ENCODE measurements around the gene CCDC15.

DNA sequence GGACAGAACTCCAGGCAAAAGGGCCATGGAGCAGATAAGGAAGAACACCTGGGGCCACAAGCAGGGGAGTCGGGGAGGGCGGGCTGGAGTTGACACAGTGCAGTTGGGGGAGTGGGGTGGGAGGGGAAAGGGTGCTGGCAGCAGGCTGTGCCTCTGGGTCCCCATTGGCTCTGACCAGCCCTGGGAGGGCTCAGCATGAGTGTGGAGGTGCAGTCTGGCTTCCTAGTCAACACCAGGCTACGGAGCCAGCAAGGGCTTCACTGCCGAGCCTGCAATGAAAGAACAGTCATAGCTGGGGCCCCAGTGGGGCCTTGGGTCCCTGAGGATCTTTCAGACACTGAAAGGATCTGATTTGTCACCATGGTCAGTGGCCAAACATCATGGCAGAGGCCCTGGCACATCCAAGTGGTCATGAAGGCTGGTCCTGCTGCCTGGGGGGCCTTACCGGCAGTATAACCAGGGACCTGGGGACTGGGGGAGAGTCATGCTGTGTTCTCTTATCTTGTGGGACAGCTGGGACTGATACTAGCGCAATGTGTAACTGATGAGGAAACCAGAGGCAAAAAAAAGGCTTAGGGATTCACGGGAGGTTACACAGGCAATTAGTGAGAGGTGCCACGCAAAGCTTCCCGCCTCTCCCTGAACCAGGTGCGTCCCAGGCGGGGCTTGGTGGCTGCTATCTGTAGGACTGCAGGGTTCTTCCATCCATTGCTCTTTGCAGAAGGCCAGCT, 120.7 kb downstream of the CCDC15 start:
- TF ChIP-seq, protein P1, sequence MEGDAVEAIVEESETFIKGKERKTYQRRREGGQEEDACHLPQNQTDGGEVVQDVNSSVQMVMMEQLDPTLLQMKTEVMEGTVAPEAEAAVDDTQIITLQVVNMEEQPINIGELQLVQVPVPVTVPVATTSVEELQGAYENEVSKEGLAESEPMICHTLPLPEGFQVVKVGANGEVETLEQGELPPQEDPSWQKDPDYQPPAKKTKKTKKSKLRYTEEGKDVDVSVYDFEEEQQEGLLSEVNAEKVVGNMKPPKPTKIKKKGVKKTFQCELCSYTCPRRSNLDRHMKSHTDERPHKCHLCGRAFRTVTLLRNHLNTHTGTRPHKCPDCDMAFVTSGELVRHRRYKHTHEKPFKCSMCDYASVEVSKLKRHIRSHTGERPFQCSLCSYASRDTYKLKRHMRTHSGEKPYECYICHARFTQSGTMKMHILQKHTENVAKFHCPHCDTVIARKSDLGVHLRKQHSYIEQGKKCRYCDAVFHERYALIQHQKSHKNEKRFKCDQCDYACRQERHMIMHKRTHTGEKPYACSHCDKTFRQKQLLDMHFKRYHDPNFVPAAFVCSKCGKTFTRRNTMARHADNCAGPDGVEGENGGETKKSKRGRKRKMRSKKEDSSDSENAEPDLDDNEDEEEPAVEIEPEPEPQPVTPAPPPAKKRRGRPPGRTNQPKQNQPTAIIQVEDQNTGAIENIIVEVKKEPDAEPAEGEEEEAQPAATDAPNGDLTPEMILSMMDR (IDR thresholded peaks at IDR 0.05; ENCODE audit: low read length): no peak
- no peak for TF ChIP-seq EZH2 (IDR thresholded peaks at IDR 0.05; ENCODE audit: borderline replicate concordance, low read length)
